GM12878 (cell line): ENCODE results near the gene TRPT1. TPM values are rescaled to one million over a fixed set of nuclear protein-coding genes. Genes with fewer than 3 reads are reported as not detected.

Experiments used
- ATAC-seq: fragments of 200-7000 bp; cut with Tn5 transposase; 3 replicates; pipeline ENCODE4 v1.9.1; 2020; ENCODE audit warnings: mild to moderate bottlenecking, moderate library complexity
- BruUV-seq: library from RNA; stranded (reverse); fragments of 400-500 nt; replicated peaks from 2 replicates; lab custom pipeline; 2021; lab: Mats Ljungman, UMichigan
- CTCF ChIA-PET: fragments of 300-600 bp; sonication (Branson Sonifier 250); formaldehyde crosslinking; extraction: SDS; loops from one replicate; lab custom pipeline; 2021; ENCODE audit warnings: inconsistent platforms; lab: Yijun Ruan, JAX
- POLR2A ChIA-PET: fragments of 350-600 bp; formaldehyde crosslinking; extraction: SDS; loops from one replicate; lab custom pipeline; 2021; ENCODE audit warnings: inconsistent platforms; lab: Charles Lee
- RAD21 ChIA-PET: fragments of 300-600 bp; sonication (Branson Sonifier 250); formaldehyde crosslinking; loops from one replicate; lab custom pipeline; 2023; ENCODE audit warnings: antibody characterized with exemption; ENCODE audit not compliant: unreplicated experiment; lab: Charles Lee
- SMC1A ChIA-PET: fragments of 300-600 bp; sonication (Branson Sonifier 250); formaldehyde crosslinking; loops from one replicate; lab custom pipeline; 2023; ENCODE audit not compliant: unreplicated experiment, uncharacterized antibody; lab: Charles Lee
- DNase-seq: peaks from one replicate; pipeline ENCODE4 v3.0.0-alpha.2; 2011; ENCODE audit warnings: low read depth, low spot score
- FAIRE-seq: peaks from 3 replicates; lab custom pipeline; 2011; peaks lifted over from hg19 to GRCh38; lab: Jason Lieb, UNC
- H2AFZ ChIP-seq: 2 replicates; pipeline ENCODE4 v1.6.0; 2011; ENCODE audit warnings: low read depth, low read length, control low read depth; ENCODE audit not compliant: control insufficient read depth
- H3K27ac ChIP-seq: 2 replicates; pipeline ENCODE4 v1.5.1; 2011; ENCODE audit warnings: control low read depth; ENCODE audit not compliant: control insufficient read depth, insufficient read depth
- H3K27me3 ChIP-seq, 2 experiments: replicated peaks in 1 of 2; 2 replicates each; pipeline versions ENCODE4 v1.6.0 to v1.6.1; 2011; ENCODE audit warnings: low read length in 1 of 2; ENCODE audit not compliant: control insufficient read depth in 2 of 2, insufficient read depth in 2 of 2
- H3K36me3 ChIP-seq, 2 experiments: 2 replicates each; pipeline ENCODE4 v1.5.1; 2011; ENCODE audit warnings: low read length in 1 of 2; ENCODE audit not compliant: control insufficient read depth in 2 of 2, insufficient read depth in 2 of 2
- H3K4me1 ChIP-seq: 2 replicates; pipeline ENCODE4 v1.6.1; 2011; ENCODE audit warnings: mild to moderate bottlenecking, low read length, moderate library complexity, mixed read lengths; ENCODE audit not compliant: control insufficient read depth, insufficient read depth
- H3K4me2 ChIP-seq: 2 replicates; pipeline ENCODE4 v1.6.0; 2011; ENCODE audit warnings: control low read depth; ENCODE audit not compliant: control insufficient read depth, insufficient read depth
- H3K4me3 ChIP-seq: fragments of 200-600 bp; sonication (generic); 2 replicates; pipeline ENCODE4 v1.5.1; 2016
- H3K79me2 ChIP-seq: 2 replicates; pipeline ENCODE4 v1.6.0; 2011; ENCODE audit warnings: low read length; ENCODE audit not compliant: control insufficient read depth, insufficient read depth
- H3K9ac ChIP-seq: 2 replicates; pipeline ENCODE4 v1.8.0; 2011; ENCODE audit warnings: low read length, control low read depth, mixed read lengths; ENCODE audit not compliant: control insufficient read depth, insufficient read depth
- H3K9me3 ChIP-seq: replicated peaks from 3 replicates; pipeline ENCODE4 v1.5.1; 2011; ENCODE audit warnings: mild to moderate bottlenecking, low read length; ENCODE audit not compliant: control insufficient read depth, insufficient read depth
- H4K20me1 ChIP-seq: 2 replicates; pipeline ENCODE4 v1.6.0; 2011; ENCODE audit not compliant: control insufficient read depth, insufficient read depth
- POLR2A ChIP-seq: IDR thresholded peaks from 2 replicates; pipeline ENCODE4 v1.6.1; 2011; ENCODE audit warnings: low read depth, mild to moderate bottlenecking, low read length
- SREBF2 ChIP-seq: IDR thresholded peaks from 2 replicates; pipeline ENCODE4 v1.6.1; 2012; ENCODE audit warnings: mild to moderate bottlenecking, low read length
- WGBS: methylation state at CpG from one replicate; pipeline ENCODE4 v1.1.6; 2016; ENCODE audit warnings: low lambda C conversion rate; ENCODE audit not compliant: insufficient replicate concordance, insufficient coverage; ENCODE audit errors: missing lambda C conversion rate; 5-methylcytosine and 5-hydroxymethylcytosine counted together
- in situ Hi-C: fragments of 300-500 bp; cut with MboI; formaldehyde crosslinking; loops from 9 replicates; pipeline ENCODE4 v1.14.3; 2018; ENCODE audit warnings: mixed read lengths
- intact Hi-C: fragments of 100-400 bp; cut with micrococcal nuclease; formaldehyde crosslinking; loops from one replicate; pipeline ENCODE4 v1.14.2; 2022; ENCODE audit not compliant: unreplicated experiment
- polyA plus RNA-seq, 11 experiments: library from polyadenylated mRNA; depleted of rRNA in 4 of 11; unstranded in 6 of 11; stranded (reverse) in 5 of 11; fragments of >200 nt; fragmentation: Nextera tagmentation in 4 of 11; fragmentation: Illumina TruSeq in 1 of 11; extraction: Ambion mirVana in 4 of 11; extraction: Trizol in 1 of 11; gene quantifications; 1 replicate in 1 of 11; 2 replicates in 10 of 11; pipeline versions ENCODE4 v1.2.1 to v1.2.3, GENCODE V29; 2011 to 2016; ENCODE audit warnings: inconsistent platforms in 2 of 11, missing spikeins in 2 of 11, low read depth in 1 of 11
- total RNA-seq, 4 experiments: library from RNA; depleted of rRNA in 3 of 4; stranded (reverse); fragments of >200 nt in 3 of 4; fragmentation: Illumina TruSeq in 1 of 4; extraction: Trizol in 1 of 4; gene quantifications; 2 replicates each; pipeline versions ENCODE4 v1.2.1 to v1.2.3, GENCODE V29; 2013 to 2021
- TF ChIP-seq, protein P1 (sequence below): fragments of 450-650 bp; IDR thresholded peaks from 2 replicates; pipeline ENCODE4 v1.6.1; 2017; ENCODE audit warnings: mild to moderate bottlenecking, moderate library complexity

The TRPT1 gene
- total and polyA plus RNA-seq, 10 of the 15 experiments (the other 5 are each of a cell fraction or from before 2014, with no cell fraction given) = 7.1 to 63.0 (median 31.4) TPM

DNA sequence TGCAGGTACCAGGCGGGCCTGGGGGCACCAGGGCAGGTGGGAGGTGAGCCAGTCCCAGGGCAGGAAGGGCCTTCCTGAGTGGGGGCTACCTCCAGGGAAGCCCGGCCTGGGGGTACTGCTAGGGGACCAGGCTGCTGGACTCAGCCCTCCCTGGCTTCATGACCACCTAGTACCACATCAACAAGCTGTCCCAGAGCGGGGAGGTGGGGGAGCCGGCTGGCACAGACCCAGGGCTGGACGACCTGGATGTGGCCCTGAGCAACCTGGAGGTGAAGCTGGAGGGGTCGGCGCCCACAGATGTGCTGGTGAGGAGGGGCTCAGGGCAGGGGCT, 6.7 kb downstream of the TRPT1 start:
- ATAC-seq (no peak), FAIRE-seq (no peak), DNase-seq (no peak)
- Histone ChIP-seq H3K4me1 (no peaks in the 10 kb centered on the region; the same call in 1 of the 2 replicates), H3K9me3 (no peaks in the 10 kb centered on the region), H3K27me3 (no peaks in the 10 kb centered on the region), H3K9ac (no peak overlapping the region), H3K4me2 (no peak overlapping the region), H3K79me2 (peaks cover 1% of the 10 kb centered on the region; the same call in 1 of the 2 replicates), H4K20me1 (no peaks in the 10 kb centered on the region), H2AFZ (no peak overlapping the region), H3K36me3 (peaks cover 25 to 30% of the 10 kb centered on the region in 2 experiments), H3K4me3 (no peak overlapping the region), H3K27ac (no peak overlapping the region)
- RAD21 ChIA-PET = no interaction called here
- in situ Hi-C loops (no loop called here), intact Hi-C loops (no loop called here)
- SMC1A ChIA-PET = no interaction called here
- no TSS peak for BruUV-seq
- TF ChIP-seq, protein P1, sequence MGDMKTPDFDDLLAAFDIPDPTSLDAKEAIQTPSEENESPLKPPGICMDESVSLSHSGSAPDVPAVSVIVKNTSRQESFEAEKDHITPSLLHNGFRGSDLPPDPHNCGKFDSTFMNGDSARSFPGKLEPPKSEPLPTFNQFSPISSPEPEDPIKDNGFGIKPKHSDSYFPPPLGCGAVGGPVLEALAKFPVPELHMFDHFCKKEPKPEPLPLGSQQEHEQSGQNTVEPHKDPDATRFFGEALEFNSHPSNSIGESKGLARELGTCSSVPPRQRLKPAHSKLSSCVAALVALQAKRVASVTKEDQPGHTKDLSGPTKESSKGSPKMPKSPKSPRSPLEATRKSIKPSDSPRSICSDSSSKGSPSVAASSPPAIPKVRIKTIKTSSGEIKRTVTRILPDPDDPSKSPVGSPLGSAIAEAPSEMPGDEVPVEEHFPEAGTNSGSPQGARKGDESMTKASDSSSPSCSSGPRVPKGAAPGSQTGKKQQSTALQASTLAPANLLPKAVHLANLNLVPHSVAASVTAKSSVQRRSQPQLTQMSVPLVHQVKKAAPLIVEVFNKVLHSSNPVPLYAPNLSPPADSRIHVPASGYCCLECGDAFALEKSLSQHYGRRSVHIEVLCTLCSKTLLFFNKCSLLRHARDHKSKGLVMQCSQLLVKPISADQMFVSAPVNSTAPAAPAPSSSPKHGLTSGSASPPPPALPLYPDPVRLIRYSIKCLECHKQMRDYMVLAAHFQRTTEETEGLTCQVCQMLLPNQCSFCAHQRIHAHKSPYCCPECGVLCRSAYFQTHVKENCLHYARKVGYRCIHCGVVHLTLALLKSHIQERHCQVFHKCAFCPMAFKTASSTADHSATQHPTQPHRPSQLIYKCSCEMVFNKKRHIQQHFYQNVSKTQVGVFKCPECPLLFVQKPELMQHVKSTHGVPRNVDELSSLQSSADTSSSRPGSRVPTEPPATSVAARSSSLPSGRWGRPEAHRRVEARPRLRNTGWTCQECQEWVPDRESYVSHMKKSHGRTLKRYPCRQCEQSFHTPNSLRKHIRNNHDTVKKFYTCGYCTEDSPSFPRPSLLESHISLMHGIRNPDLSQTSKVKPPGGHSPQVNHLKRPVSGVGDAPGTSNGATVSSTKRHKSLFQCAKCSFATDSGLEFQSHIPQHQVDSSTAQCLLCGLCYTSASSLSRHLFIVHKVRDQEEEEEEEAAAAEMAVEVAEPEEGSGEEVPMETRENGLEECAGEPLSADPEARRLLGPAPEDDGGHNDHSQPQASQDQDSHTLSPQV = no peak
- peak; percentile 48; the same call in 1 of the 2 replicates for TF ChIP-seq POLR2A
- no peak for TF ChIP-seq SREBF2
- CTCF ChIA-PET = interaction anchor here (4.2 kb wide), 1 partner anchor 14 kb away, joined by 14 read pairs; the partner anchor contains the start of gene FERMT3
- whole genome bisulfite sequencing = 84% methylated on average over 7 of the region's 7 CpGs
- POLR2A ChIA-PET = interaction anchor here (1.0 to 2.6 kb wide), 2 partner anchors 9 to 13 kb away, joined by 3 to 11 read pairs; partner anchors contain the start of gene FERMT3
